H1 (cell line): ENCODE measurements around the gene SLC35F3. TPM values are rescaled to one million over a fixed set of nuclear protein-coding genes. Genes with fewer than 3 reads are reported as not detected.

Experiments used
- CTCF ChIA-PET: fragments of 300-600 bp; sonication (Branson Sonifier 250); formaldehyde crosslinking; loops from one replicate; lab custom pipeline; 2021; ENCODE audit not compliant: partially characterized antibody; lab: Charles Lee
- POLR2A ChIA-PET: fragments of 300-600 bp; sonication (Branson Sonifier 250); formaldehyde crosslinking; loops from one replicate; lab custom pipeline; 2021; ENCODE audit warnings: inconsistent platforms; ENCODE audit not compliant: partially characterized antibody; lab: Charles Lee
- DNase-seq, 2 experiments: peaks; one replicate each; pipeline versions ENCODE4 v3.0.0 to v3.0.0-alpha.2; 2010 to 2022; ENCODE audit warnings: low spot score in 2 of 2, low read depth in 1 of 2, mixed read lengths in 1 of 2
- FAIRE-seq: peaks from 2 replicates; lab custom pipeline; 2011; peaks lifted over from hg19 to GRCh38; lab: Jason Lieb, UNC
- H2AFZ ChIP-seq: 2 replicates; pipeline ENCODE4 v1.8.1; 2012; ENCODE audit warnings: low read length, inconsistent platforms
- H2AK5ac ChIP-seq: 2 replicates; pipeline ENCODE4 v1.6.1; 2013; ENCODE audit warnings: low read depth, low read length
- H2BK120ac ChIP-seq: replicated peaks from 2 replicates; pipeline ENCODE3; 2013; ENCODE audit warnings: low read depth, low read length, inconsistent platforms
- H2BK12ac ChIP-seq: 2 replicates; pipeline ENCODE4 v1.6.1; 2013; ENCODE audit warnings: low read depth, low read length
- H2BK15ac ChIP-seq: 2 replicates; pipeline ENCODE4 v1.6.1; 2013; ENCODE audit warnings: low read length
- H2BK20ac ChIP-seq: 2 replicates; pipeline ENCODE4 v1.6.1; 2013; ENCODE audit warnings: low read length
- H2BK5ac ChIP-seq: 2 replicates; pipeline ENCODE4 v1.6.1; 2013; ENCODE audit warnings: low read depth, low read length
- H3K14ac ChIP-seq: 2 replicates; pipeline ENCODE4 v1.6.1; 2013; ENCODE audit warnings: inconsistent platforms; ENCODE audit not compliant: insufficient read length
- H3K18ac ChIP-seq: 2 replicates; pipeline ENCODE4 v1.6.1; 2013; ENCODE audit warnings: low read length; ENCODE audit errors: extremely low read depth
- H3K23ac ChIP-seq: 2 replicates; pipeline ENCODE4 v1.6.1; 2013; ENCODE audit warnings: inconsistent platforms; ENCODE audit not compliant: insufficient read length
- H3K23me2 ChIP-seq: 2 replicates; pipeline ENCODE4 v1.6.1; 2013; ENCODE audit warnings: low read depth, low read length
- H3K27ac ChIP-seq: 2 replicates; pipeline ENCODE4 v1.6.1; 2011; ENCODE audit warnings: low read depth, low read length, inconsistent platforms
- H3K27me3 ChIP-seq, 4 experiments: replicated peaks in 1 of 4; 1 replicate in 1 of 4; 2 replicates in 3 of 4; pipeline versions ENCODE4 v1.6.1 to v1.8.1; 2011 to 2013; ENCODE audit warnings: low read length in 3 of 4, mild to moderate bottlenecking in 3 of 4, inconsistent platforms in 2 of 4, mixed read lengths in 2 of 4, moderate library complexity in 1 of 4; ENCODE audit not compliant: control insufficient read depth in 3 of 4, insufficient read depth in 3 of 4; ENCODE audit errors: extremely low read depth in 1 of 4
- H3K36me3 ChIP-seq, 4 experiments: 2 replicates each; pipeline versions ENCODE4 v1.6.1 to v1.8.1; 2011 to 2013; ENCODE audit warnings: mild to moderate bottlenecking in 4 of 4, low read length in 3 of 4, moderate library complexity in 2 of 4, control low read depth in 1 of 4, inconsistent platforms in 1 of 4; ENCODE audit not compliant: insufficient read depth in 4 of 4, control insufficient read depth in 2 of 4
- H3K4ac ChIP-seq: replicated peaks from 2 replicates; pipeline ENCODE3; 2013; ENCODE audit warnings: low read length, low read depth, mixed read lengths, inconsistent platforms; ENCODE audit not compliant: insufficient read length
- H3K4me1 ChIP-seq, 4 experiments: replicated peaks in 1 of 4; 1 replicate in 1 of 4; 2 replicates in 3 of 4; pipeline versions ENCODE4 v1.6.1 to v1.8.1; 2011 to 2013; ENCODE audit warnings: low read length in 3 of 4, inconsistent platforms in 2 of 4, mixed read lengths in 1 of 4; ENCODE audit not compliant: insufficient read depth in 4 of 4, control insufficient read depth in 3 of 4
- H3K4me2 ChIP-seq, 2 experiments: 2 replicates each; pipeline versions ENCODE4 v1.6.1 to v1.8.1; 2011 to 2013; ENCODE audit warnings: low read depth in 2 of 2, low read length in 2 of 2, control low read depth in 1 of 2, inconsistent platforms in 1 of 2, mild to moderate bottlenecking in 1 of 2; ENCODE audit not compliant: insufficient read depth in 1 of 2
- H3K4me3 ChIP-seq, 4 experiments: fragments of 200-600, 300-600 bp in 1 of 4; sonication (generic), shearing (Covaris generic), sonication (Bioruptor Twin) in 1 of 4; 2 replicates each; pipeline versions ENCODE4 v1.5.1 to v1.8.1; 2011 to 2016; ENCODE audit warnings: low read length in 4 of 4, low read depth in 3 of 4, control low read depth in 2 of 4, inconsistent platforms in 2 of 4, mild to moderate bottlenecking in 2 of 4, mixed read lengths in 1 of 4, moderate library complexity in 1 of 4; ENCODE audit not compliant: insufficient read depth in 2 of 4; ENCODE audit errors: extremely low read depth in 1 of 4
- H3K56ac ChIP-seq: replicated peaks from 2 replicates; pipeline ENCODE3; 2013; ENCODE audit warnings: low read depth, mild to moderate bottlenecking, mixed read lengths, low read length, inconsistent platforms; ENCODE audit not compliant: insufficient read length
- H3K79me1 ChIP-seq: 2 replicates; pipeline ENCODE4 v1.6.1; 2013; ENCODE audit warnings: low read depth, low read length, control low read depth
- H3K79me2 ChIP-seq, 2 experiments: 2 replicates each; pipeline versions ENCODE4 v1.6.1 to v1.8.1; 2012 to 2013; ENCODE audit warnings: low read length in 2 of 2, mild to moderate bottlenecking in 2 of 2, inconsistent platforms in 1 of 2; ENCODE audit not compliant: insufficient read depth in 2 of 2, control insufficient read depth in 1 of 2
- H3K9ac ChIP-seq, 4 experiments: replicated peaks in 1 of 4; 1 replicate in 1 of 4; 2 replicates in 3 of 4; pipeline versions ENCODE4 v1.6.1 to v1.8.1; 2011 to 2013; ENCODE audit warnings: low read depth in 3 of 4, low read length in 3 of 4, control low read depth in 2 of 4, mild to moderate bottlenecking in 2 of 4, moderate library complexity in 2 of 4, inconsistent platforms in 1 of 4; ENCODE audit errors: extremely low read depth in 1 of 4
- H3K9me3 ChIP-seq, 2 experiments: 2 replicates each; pipeline versions ENCODE4 v1.6.1 to v1.8.1; 2012 to 2013; ENCODE audit warnings: mild to moderate bottlenecking in 2 of 2, moderate library complexity in 2 of 2, control low read depth in 1 of 2, inconsistent platforms in 1 of 2, low read depth in 1 of 2, low read length in 1 of 2, mixed read lengths in 1 of 2; ENCODE audit not compliant: insufficient read depth in 2 of 2
- H4K20me1 ChIP-seq, 2 experiments: replicated peaks in 1 of 2; 2 replicates each; pipeline versions ENCODE3 to v1.8.1; 2011 to 2013; ENCODE audit warnings: inconsistent platforms in 2 of 2, low read length in 2 of 2, mild to moderate bottlenecking in 1 of 2; ENCODE audit not compliant: insufficient read depth in 2 of 2, control insufficient read depth in 1 of 2
- H4K5ac ChIP-seq: 2 replicates; pipeline ENCODE4 v1.6.1; 2013; ENCODE audit warnings: low read length, low read depth, mixed read lengths, inconsistent platforms; ENCODE audit not compliant: insufficient read length
- H4K8ac ChIP-seq: 2 replicates; pipeline ENCODE4 v1.8.0; 2013; ENCODE audit warnings: mild to moderate bottlenecking, moderate library complexity, low read length, inconsistent platforms; ENCODE audit not compliant: insufficient read depth; ENCODE audit errors: extremely low read depth
- H4K91ac ChIP-seq: replicated peaks from 2 replicates; pipeline ENCODE3; 2013; ENCODE audit warnings: low read length, mixed read lengths, inconsistent platforms; ENCODE audit not compliant: insufficient read length
- ATF3 ChIP-seq: IDR thresholded peaks from 2 replicates; pipeline ENCODE4 v1.6.1; 2011; ENCODE audit warnings: low read depth, mild to moderate bottlenecking, low read length; ENCODE audit not compliant: insufficient read depth
- E2F6 ChIP-seq: IDR thresholded peaks from 2 replicates; pipeline ENCODE4 v1.6.1; 2012; ENCODE audit warnings: inconsistent platforms
- KDM1A ChIP-seq: fragments of 200-600, 300-600 bp; sonication (generic); IDR thresholded peaks from 2 replicates; pipeline ENCODE4 v1.7.1; 2016; ENCODE audit warnings: mild to moderate bottlenecking, low read length, borderline replicate concordance
- SIN3A ChIP-seq, 2 experiments: IDR thresholded peaks in 1 of 2; conservative IDR thresholded peaks in 1 of 2; 2 replicates each; pipeline ENCODE4 v1.6.1; 2011 to 2012; ENCODE audit warnings: low read length in 2 of 2, improper control_type of control experiment in 1 of 2, low read depth in 1 of 2, mild to moderate bottlenecking in 1 of 2
- SIRT6 ChIP-seq: IDR thresholded peaks from one replicate; pipeline ENCODE4 v1.7.1; 2012; ENCODE audit warnings: low read length, inconsistent platforms
- WGBS, 2 experiments: shearing (Covaris generic) in 1 of 2; methylation state at CpG; one replicate each; pipeline versions ENCODE4 v1.1.6 to v1.1.7; 2013 to 2015; ENCODE audit warnings: low lambda C conversion rate in 2 of 2, mixed read lengths in 2 of 2, inconsistent platforms in 1 of 2, low coverage in 1 of 2, missing lambda C conversion rate in 1 of 2; ENCODE audit not compliant: insufficient replicate concordance in 2 of 2, insufficient coverage in 1 of 2, insufficient read length in 1 of 2; ENCODE audit errors: extremely low coverage in 1 of 2, missing lambda C conversion rate in 1 of 2; 5-methylcytosine and 5-hydroxymethylcytosine counted together
- polyA plus RNA-seq, 7 experiments: library from polyadenylated mRNA; depleted of rRNA in 3 of 7; stranded (reverse) in 5 of 7; unstranded in 2 of 7; fragments of >200 nt in 5 of 7; fragments of 200-250 nt in 2 of 7; gene quantifications; 1 replicate in 5 of 7; 2 replicates in 1 of 7; 4 replicates in 1 of 7; pipeline versions ENCODE4 v1.2.1 to v1.2.3, GENCODE V29; 2011 to 2013; ENCODE audit warnings: missing spikeins in 2 of 7, mixed read lengths in 2 of 7
- total RNA-seq: library from RNA; stranded (reverse); fragmentation: NEBNext Ultra II Directional; extraction: Animal tissue kit (Norgen Biotek cat#: 25700); gene quantifications from 2 replicates; pipeline ENCODE4 v1.2.1, GENCODE V29; 2021
- TF ChIP-seq, protein P1 (sequence below): IDR thresholded peaks from 2 replicates; pipeline ENCODE4 v1.6.1; 2012; ENCODE audit warnings: low read length, inconsistent platforms

Gene SLC35F3
- total and polyA plus RNA-seq, 2 of the 8 experiments (the other 6 are each of a cell fraction or from before 2014, with no cell fraction given) = 0.78 to 1.2 TPM

GRCh38 chr1:234125714-234126113 is 221.2 kb downstream of the SLC35F3 start:
- 91% methylated on average over 13 of the region's 13 CpGs; no CpG with 5 or more reads in 1 of the 2 experiments for WGBS, 2 experiments
- Histone ChIP-seq H3K14ac (no peak overlapping the region), H3K4me1 (0 out of 7 replicates have a peak, but pooled peaks cover 0 to 2% (median 0%) of the 10 kb centered on the region in 4 experiments), H4K20me1 (no peaks in the 10 kb centered on the region), H3K4me2 (no peak overlapping the region), H3K79me2 (no peaks in the 10 kb centered on the region), H2BK12ac (no peak overlapping the region), H3K9me3 (no peaks in the 10 kb centered on the region), H3K27ac (no peak overlapping the region), H2BK15ac (no peak overlapping the region), H3K4me3 (no peak overlapping the region), H3K56ac (no peak overlapping the region), H3K23me2 (no peaks in the 10 kb centered on the region), H2BK20ac (no peak overlapping the region), H4K5ac (no peak overlapping the region), H3K4ac (no peak overlapping the region), H2AK5ac (no peak overlapping the region), H3K18ac (no peak overlapping the region), H2BK5ac (no peak overlapping the region), H4K91ac (no peak overlapping the region), H3K79me1 (no peaks in the 10 kb centered on the region), H4K8ac (no peak overlapping the region), H3K9ac (no peak overlapping the region), H3K27me3 (no peaks in the 10 kb centered on the region), H2BK120ac (no peak overlapping the region), H3K36me3 (no peaks in the 10 kb centered on the region), H2AFZ (no peak overlapping the region), H3K23ac (no peak overlapping the region)
- no peak for TF ChIP-seq SIN3A (conservative IDR thresholded peaks at IDR 0.05 in 1 of 2, IDR thresholded peaks at IDR 0.05 in 1 of 2; ENCODE audit: low read depth in 1 of 2, low read length in 2 of 2)
- no peak for TF ChIP-seq KDM1A
- no peak for TF ChIP-seq E2F6
- TF ChIP-seq, protein P1, sequence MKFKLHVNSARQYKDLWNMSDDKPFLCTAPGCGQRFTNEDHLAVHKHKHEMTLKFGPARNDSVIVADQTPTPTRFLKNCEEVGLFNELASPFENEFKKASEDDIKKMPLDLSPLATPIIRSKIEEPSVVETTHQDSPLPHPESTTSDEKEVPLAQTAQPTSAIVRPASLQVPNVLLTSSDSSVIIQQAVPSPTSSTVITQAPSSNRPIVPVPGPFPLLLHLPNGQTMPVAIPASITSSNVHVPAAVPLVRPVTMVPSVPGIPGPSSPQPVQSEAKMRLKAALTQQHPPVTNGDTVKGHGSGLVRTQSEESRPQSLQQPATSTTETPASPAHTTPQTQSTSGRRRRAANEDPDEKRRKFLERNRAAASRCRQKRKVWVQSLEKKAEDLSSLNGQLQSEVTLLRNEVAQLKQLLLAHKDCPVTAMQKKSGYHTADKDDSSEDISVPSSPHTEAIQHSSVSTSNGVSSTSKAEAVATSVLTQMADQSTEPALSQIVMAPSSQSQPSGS = no peak
- no peak for TF ChIP-seq ATF3
- TF ChIP-seq SIRT6 = no peak
- DNase-seq = no peak
- ChIA-PET CTCF (interaction anchor here (0.7 to 4.8 kb wide), 41 partner anchors 8 to 967 kb away, joined by 3 to 76 read pairs (median 4); no protein-coding TSS in a partner anchor), POLR2A (interaction anchor here (1.0 kb wide), 1 partner anchor 178 kb away, joined by 3 read pairs; no protein-coding TSS in a partner anchor)
- FAIRE-seq = no peak
